DND-41 (cell line): ENCODE data around the gene RARS2.
"Not testable (repeated sequence)": the region's sequence is repeated elsewhere in the genome, so short reads cannot be mapped to it uniquely, and the experiment has no call there.

ENCODE experiments used
- ATAC-seq: fragments of 200-7000 bp; cut with Tn5 transposase; 3 replicates; pipeline ENCODE4 v1.9.1; 2021; ENCODE audit warnings: low read depth; ENCODE audit not compliant: insufficient read depth
- DNase-seq: peaks from one replicate; pipeline ENCODE4 v3.0.0-alpha.2; 2020
- H2AFZ ChIP-seq: 2 replicates; pipeline ENCODE4 v1.6.0; 2012; ENCODE audit warnings: low read depth, low read length
- H3K27ac ChIP-seq: 2 replicates; pipeline ENCODE4 v1.5.1; 2012; ENCODE audit warnings: low read length, inconsistent platforms
- H3K27me3 ChIP-seq: fragments of 200-600 bp; sonication (generic); 2 replicates; pipeline ENCODE4 v1.6.0; 2012; ENCODE audit warnings: low read length, mild to moderate bottlenecking, inconsistent platforms; ENCODE audit not compliant: insufficient read depth, poor library complexity
- H3K36me3 ChIP-seq: 2 replicates; pipeline ENCODE4 v1.5.1; 2012; ENCODE audit warnings: low read length, inconsistent platforms; ENCODE audit not compliant: insufficient read depth
- H3K4me1 ChIP-seq: 2 replicates; pipeline ENCODE4 v1.5.1; 2012; ENCODE audit warnings: mild to moderate bottlenecking, low read length; ENCODE audit not compliant: insufficient read depth
- H3K4me2 ChIP-seq: 2 replicates; pipeline ENCODE4 v1.6.0; 2012; ENCODE audit warnings: mild to moderate bottlenecking, moderate library complexity, low read length, inconsistent platforms; ENCODE audit not compliant: insufficient read depth
- H3K4me3 ChIP-seq, 2 experiments: fragments of 200-600 bp in 1 of 2; shearing (Covaris generic) in 1 of 2; 2 replicates each; pipeline ENCODE4 v1.5.1; 2012 to 2016; ENCODE audit warnings: inconsistent platforms in 2 of 2, low read length in 2 of 2, mild to moderate bottlenecking in 2 of 2, low read depth in 1 of 2, moderate library complexity in 1 of 2
- H3K79me2 ChIP-seq: 2 replicates; pipeline ENCODE4 v1.6.0; 2012; ENCODE audit warnings: low read length, inconsistent platforms; ENCODE audit not compliant: insufficient read depth
- H3K9ac ChIP-seq: 2 replicates; pipeline ENCODE4 v1.6.0; 2012; ENCODE audit warnings: low read depth, mild to moderate bottlenecking, inconsistent platforms, low read length, moderate library complexity
- H3K9me3 ChIP-seq: 2 replicates; pipeline ENCODE4 v1.5.1; 2012; ENCODE audit warnings: low read length, moderate library complexity, mild to moderate bottlenecking, inconsistent platforms; ENCODE audit not compliant: insufficient read depth, severe bottlenecking
- H4K20me1 ChIP-seq: 2 replicates; pipeline ENCODE4 v1.6.0; 2012; ENCODE audit warnings: low read length; ENCODE audit not compliant: insufficient read depth
- EZH2 ChIP-seq: IDR thresholded peaks from 3 replicates; pipeline ENCODE4 v1.6.1; 2012; ENCODE audit warnings: borderline replicate concordance, low read depth, mild to moderate bottlenecking, moderate library complexity, low read length, inconsistent platforms; ENCODE audit not compliant: severe bottlenecking
- TF ChIP-seq, protein P1 (sequence below): IDR thresholded peaks from 2 replicates; pipeline ENCODE4 v1.5.1; 2012; ENCODE audit warnings: borderline replicate concordance, low read length, moderate library complexity, mild to moderate bottlenecking; ENCODE audit not compliant: poor library complexity, severe bottlenecking; ENCODE audit errors: extremely low read depth

Gene RARS2

GRCh38 chr6:87628424-87628823 lies 38.6 kb upstream of the RARS2 start:
- H3K4me3 ChIP-seq: no peak overlapping the region
- H3K79me2 ChIP-seq: no peaks in the 10 kb centered on the region
- ATAC-seq: no peak
- no peak overlapping the region for H3K4me2 ChIP-seq
- no peak overlapping the region for H2AFZ ChIP-seq
- H3K9me3 ChIP-seq: no peaks in the 10 kb centered on the region
- H3K9ac ChIP-seq: no peak overlapping the region
- H3K4me1 ChIP-seq: no peaks in the 10 kb centered on the region
- no peaks in the 10 kb centered on the region for H3K27me3 ChIP-seq
- no peak overlapping the region for H3K27ac ChIP-seq
- TF ChIP-seq, protein P1, sequence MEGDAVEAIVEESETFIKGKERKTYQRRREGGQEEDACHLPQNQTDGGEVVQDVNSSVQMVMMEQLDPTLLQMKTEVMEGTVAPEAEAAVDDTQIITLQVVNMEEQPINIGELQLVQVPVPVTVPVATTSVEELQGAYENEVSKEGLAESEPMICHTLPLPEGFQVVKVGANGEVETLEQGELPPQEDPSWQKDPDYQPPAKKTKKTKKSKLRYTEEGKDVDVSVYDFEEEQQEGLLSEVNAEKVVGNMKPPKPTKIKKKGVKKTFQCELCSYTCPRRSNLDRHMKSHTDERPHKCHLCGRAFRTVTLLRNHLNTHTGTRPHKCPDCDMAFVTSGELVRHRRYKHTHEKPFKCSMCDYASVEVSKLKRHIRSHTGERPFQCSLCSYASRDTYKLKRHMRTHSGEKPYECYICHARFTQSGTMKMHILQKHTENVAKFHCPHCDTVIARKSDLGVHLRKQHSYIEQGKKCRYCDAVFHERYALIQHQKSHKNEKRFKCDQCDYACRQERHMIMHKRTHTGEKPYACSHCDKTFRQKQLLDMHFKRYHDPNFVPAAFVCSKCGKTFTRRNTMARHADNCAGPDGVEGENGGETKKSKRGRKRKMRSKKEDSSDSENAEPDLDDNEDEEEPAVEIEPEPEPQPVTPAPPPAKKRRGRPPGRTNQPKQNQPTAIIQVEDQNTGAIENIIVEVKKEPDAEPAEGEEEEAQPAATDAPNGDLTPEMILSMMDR: no peak
- no peak for TF ChIP-seq EZH2
- no peak for DNase-seq
- H4K20me1 ChIP-seq: no peaks in the 10 kb centered on the region
- H3K36me3 ChIP-seq: peaks cover 30% of the 10 kb centered on the region

DNA sequence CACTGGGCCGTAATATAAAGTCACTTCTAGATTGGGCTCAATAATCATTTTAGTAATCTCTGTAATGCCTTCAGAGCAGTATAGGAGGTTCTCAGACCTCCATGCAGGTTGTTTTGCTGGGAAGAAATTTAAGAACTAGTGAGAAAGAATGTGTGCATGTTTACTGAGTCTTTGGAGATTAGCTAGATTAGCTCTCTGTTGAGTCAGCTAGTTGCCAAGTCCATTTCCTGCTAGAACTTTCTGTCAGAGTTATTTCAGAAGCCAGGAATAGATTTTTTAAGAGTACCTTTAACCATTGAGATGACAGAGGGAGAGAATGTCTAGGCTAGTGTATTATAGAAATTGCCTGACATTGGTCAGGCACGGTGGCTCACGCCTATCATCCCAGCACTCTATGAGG lies 33.5 kb upstream of the RARS2 start:
- H3K27me3 ChIP-seq: no peaks in the 10 kb centered on the region
- H3K27ac ChIP-seq: no peak overlapping the region

DNA sequence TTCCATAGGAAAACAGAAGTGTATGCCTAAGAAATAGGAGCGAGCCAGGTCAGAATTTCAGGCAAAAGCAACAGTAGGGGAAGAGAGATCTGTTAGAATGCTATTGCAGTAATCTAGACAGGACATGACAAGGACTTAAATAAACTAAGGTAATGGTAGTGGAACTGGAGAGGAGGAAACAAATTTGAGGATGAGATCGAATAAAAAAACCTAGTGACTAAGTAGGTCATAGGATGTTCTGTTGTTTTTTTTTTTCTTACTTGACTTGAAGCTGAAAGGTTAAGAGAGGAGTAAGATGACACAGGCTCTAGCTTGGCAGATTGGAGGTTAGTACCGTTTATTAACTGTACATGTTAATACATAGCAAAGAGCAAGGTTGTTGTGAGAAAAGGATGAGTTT lies 28.7 kb upstream of the RARS2 start:
- no peak for ATAC-seq
- DNase-seq: no peak
- H4K20me1 ChIP-seq: no peaks in the 10 kb centered on the region
- H3K4me2 ChIP-seq: no peak overlapping the region
- no peak overlapping the region for H3K27ac ChIP-seq
- no peaks in the 10 kb centered on the region for H3K79me2 ChIP-seq
- H3K36me3 ChIP-seq: peaks cover 31% of the 10 kb centered on the region
- no peak overlapping the region for H3K9ac ChIP-seq
- no peak overlapping the region for H2AFZ ChIP-seq
- H3K27me3 ChIP-seq: no peaks in the 10 kb centered on the region
- no peaks in the 10 kb centered on the region for H3K4me1 ChIP-seq
- TF ChIP-seq, protein P1: no peak
- TF ChIP-seq EZH2: no peak
- no peak overlapping the region for H3K4me3 ChIP-seq
- H3K9me3 ChIP-seq: no peaks in the 10 kb centered on the region

More for the DNA sequence above, 33.5 kb upstream of the RARS2 start:
- Histone ChIP-seq H3K4me3 (no peak overlapping the region), H3K4me1 (no peaks in the 10 kb centered on the region), H3K79me2 (no peaks in the 10 kb centered on the region), H3K36me3 (peaks cover 28% of the 10 kb centered on the region), H2AFZ (no peak overlapping the region), H3K9ac (no peak overlapping the region), H4K20me1 (no peaks in the 10 kb centered on the region), H3K9me3 (no peaks in the 10 kb centered on the region), H3K4me2 (no peak overlapping the region)
- DNase-seq (no peak), ATAC-seq (no peak)
- TF ChIP-seq, protein P1: no peak
- no peak for TF ChIP-seq EZH2

DNA sequence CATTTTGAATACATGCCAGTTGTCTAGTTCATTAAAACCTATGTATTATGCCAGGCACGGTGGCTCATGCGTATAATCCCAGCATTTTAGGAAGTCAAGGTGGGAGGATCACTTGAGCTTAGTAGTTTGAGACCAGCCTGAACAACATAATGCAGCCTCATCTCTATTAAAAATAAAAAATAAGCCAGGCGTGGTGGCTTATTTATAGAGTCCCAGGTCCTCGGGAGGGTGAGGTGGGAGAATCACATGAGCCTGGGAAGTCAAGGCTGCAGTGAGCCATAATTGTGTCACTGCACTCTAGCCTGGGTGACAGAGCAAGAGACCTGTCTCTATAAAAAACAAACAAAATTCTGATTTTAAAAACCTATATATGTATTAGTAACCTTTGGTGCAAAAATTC lies 27.6 kb upstream of the RARS2 start:
- DNase-seq: no peak
- TF ChIP-seq EZH2: no peak
- TF ChIP-seq, protein P1: no peak
- no peak overlapping the region for H2AFZ ChIP-seq
- H4K20me1 ChIP-seq: no peaks in the 10 kb centered on the region
- H3K4me1 ChIP-seq: no peaks in the 10 kb centered on the region
- H3K9me3 ChIP-seq: no peaks in the 10 kb centered on the region
- H3K27me3 ChIP-seq: no peaks in the 10 kb centered on the region
- ATAC-seq: no peak
- H3K27ac ChIP-seq: no peak overlapping the region
- H3K4me2 ChIP-seq: no peak overlapping the region
- H3K9ac ChIP-seq: no peak overlapping the region
- peaks cover 30% of the 10 kb centered on the region for H3K36me3 ChIP-seq
- no peaks in the 10 kb centered on the region for H3K79me2 ChIP-seq
- no peak overlapping the region for H3K4me3 ChIP-seq

- not testable (repeated sequence) for H3K4me2 ChIP-seq, H3K9ac ChIP-seq, DNase-seq, H4K20me1 ChIP-seq, ATAC-seq, H3K4me1 ChIP-seq, H2AFZ ChIP-seq, H3K9me3 ChIP-seq, H3K27ac ChIP-seq, H3K79me2 ChIP-seq, H3K27me3 ChIP-seq, H3K4me3 ChIP-seq
- peaks cover 48% of the 10 kb centered on the region for H3K36me3 ChIP-seq
Measured at GRCh38 chr6:87613018-87613417, 23.2 kb upstream of the RARS2 start.
